ENCODE data around the gene DDTL. TPM values are rescaled to one million over a fixed set of nuclear protein-coding genes. Genes with fewer than 3 reads are reported as not detected.
A peak's percentile ranks its signal among the peaks of the same experiment; 100 is the strongest.
"Not testable (repeated sequence)": the region's sequence is repeated elsewhere in the genome, so short reads cannot be mapped to it uniquely, and the experiment has no call there.

DDTL gene
- total RNA-seq, 2 donors from 2014 or later = 0.95 to 3.4 TPM

- ATAC-seq (replicated peaks in 1 of 2); H3K27ac Mint-ChIP-seq; H3K27me3 Mint-ChIP-seq (ENCODE audit: low read depth); H3K4me1 Mint-ChIP-seq (ENCODE audit: low read depth); H3K9me3 Mint-ChIP-seq; H3K36me3 Mint-ChIP-seq (ENCODE audit: insufficient read depth in 2 of 2); H3K4me3 Mint-ChIP-seq; DNase-seq: not testable (repeated sequence)
These were observed 13.2 kb upstream of the DDTL start for GRCh38 chr22:23953485-23953884.

GRCh38 chr22:23954193-23954990, 12.3 kb upstream of the DDTL start:
- H3K9me3 Mint-ChIP-seq; H3K27me3 Mint-ChIP-seq (ENCODE audit: low read depth); H3K4me1 Mint-ChIP-seq (ENCODE audit: low read depth); DNase-seq; ATAC-seq (replicated peaks in 1 of 2); H3K36me3 Mint-ChIP-seq (ENCODE audit: insufficient read depth in 2 of 2); H3K4me3 Mint-ChIP-seq; H3K27ac Mint-ChIP-seq: not testable (repeated sequence)

- H3K4me3 Mint-ChIP-seq; DNase-seq; H3K9me3 Mint-ChIP-seq; H3K4me1 Mint-ChIP-seq (ENCODE audit: low read depth); ATAC-seq (replicated peaks in 1 of 2); H3K27me3 Mint-ChIP-seq (ENCODE audit: low read depth); H3K27ac Mint-ChIP-seq; H3K36me3 Mint-ChIP-seq (ENCODE audit: insufficient read depth in 2 of 2): not testable (repeated sequence)
These were observed 11.7 kb upstream of the DDTL start for GRCh38 chr22:23954991-23955305.

- not testable (repeated sequence) for ATAC-seq (replicated peaks in 1 of 2); H3K36me3 Mint-ChIP-seq (ENCODE audit: insufficient read depth in 2 of 2); H3K4me1 Mint-ChIP-seq (ENCODE audit: low read depth); H3K27me3 Mint-ChIP-seq (ENCODE audit: low read depth); H3K9me3 Mint-ChIP-seq; H3K4me3 Mint-ChIP-seq; DNase-seq; H3K27ac Mint-ChIP-seq
These were observed 10.8 kb upstream of the DDTL start for GRCh38 chr22:23955886-23956285.

GRCh38 chr22:23956301-23956900, 10.3 kb upstream of the DDTL start:
- H3K4me1 Mint-ChIP-seq (ENCODE audit: low read depth); H3K4me3 Mint-ChIP-seq; H3K27ac Mint-ChIP-seq; H3K36me3 Mint-ChIP-seq (ENCODE audit: insufficient read depth in 2 of 2); H3K9me3 Mint-ChIP-seq; H3K27me3 Mint-ChIP-seq (ENCODE audit: low read depth): not testable (repeated sequence)
- DNase-seq = peak; percentile 76 to 82
- ATAC-seq (replicated peaks in 1 of 2) = peak; percentile 89

DNA sequence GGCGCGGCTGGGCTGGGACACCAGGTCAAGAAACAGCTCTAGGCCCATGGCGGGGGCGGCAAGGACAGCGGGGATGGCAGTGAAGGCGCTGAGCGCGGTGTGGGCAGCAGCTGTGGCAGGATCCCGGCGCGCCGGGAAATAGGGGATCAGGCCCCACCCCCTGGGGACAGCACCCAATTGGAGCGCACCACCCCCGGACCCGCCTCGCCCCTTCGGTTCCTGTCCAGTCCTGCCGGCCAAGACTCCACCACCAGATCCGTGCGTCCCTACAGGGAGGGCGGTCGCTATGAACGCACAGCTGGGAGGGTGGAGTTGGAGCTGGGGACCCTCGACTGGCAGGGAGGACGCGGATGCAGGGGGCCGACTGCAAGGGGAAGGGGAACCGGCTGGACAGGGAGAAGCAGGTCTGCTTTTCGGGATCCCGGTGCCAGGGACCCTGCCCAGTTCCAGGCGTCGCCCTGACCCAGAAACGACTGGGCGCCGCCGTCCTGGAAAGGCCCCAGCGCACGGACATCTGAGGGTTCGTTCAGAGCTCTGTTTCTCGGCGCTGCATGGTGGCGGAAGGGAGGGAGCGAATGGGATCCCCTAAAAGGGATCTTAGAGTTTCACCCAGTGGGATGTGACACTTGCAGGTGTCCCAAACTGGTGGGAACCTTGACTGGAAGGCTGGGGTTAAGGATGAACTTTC, 5.5 kb upstream of the DDTL start, which contains the start of gene GSTT2B:
GSTT2B (minus strand) TSS at position 112 of the 688 bp plus-strand sequence; CDS start at position 48, 64 bp downstream.
- ATAC-seq (replicated peaks in 1 of 2) = peak; percentile 23 to 39
- H3K36me3 Mint-ChIP-seq (ENCODE audit: insufficient read depth in 2 of 2); H3K9me3 Mint-ChIP-seq; H3K27ac Mint-ChIP-seq; H3K27me3 Mint-ChIP-seq (ENCODE audit: low read depth); H3K4me3 Mint-ChIP-seq; DNase-seq; H3K4me1 Mint-ChIP-seq (ENCODE audit: low read depth): not testable (repeated sequence)

DNA sequence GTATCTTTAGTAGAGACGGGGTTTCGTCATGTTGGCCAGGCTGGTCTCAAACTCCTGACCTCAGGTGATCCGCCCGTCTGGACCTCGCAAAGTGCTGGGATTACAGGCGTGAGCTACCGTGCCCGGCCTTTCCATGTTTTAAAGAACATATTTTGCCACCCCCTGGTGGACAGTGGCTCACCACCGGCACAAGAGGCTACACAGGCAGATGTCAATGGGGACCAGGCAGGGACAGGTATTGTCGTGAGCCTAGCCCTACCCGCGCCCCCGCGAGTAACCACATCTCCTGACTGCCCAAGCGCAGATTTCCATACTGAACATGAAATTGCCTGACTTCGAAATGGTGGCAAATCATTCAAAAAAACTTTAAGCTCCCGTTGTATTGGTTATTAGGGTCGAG, 594 bp upstream of the DDTL start:
- H3K27me3 Mint-ChIP-seq (ENCODE audit: low read depth); H3K9me3 Mint-ChIP-seq; H3K27ac Mint-ChIP-seq; DNase-seq; H3K36me3 Mint-ChIP-seq (ENCODE audit: insufficient read depth in 2 of 2); H3K4me3 Mint-ChIP-seq: not testable (repeated sequence)
- peak; percentile 46 to 64 for ATAC-seq (replicated peaks in 1 of 2)
- peaks cover 19% of the 10 kb centered on the region for H3K4me1 Mint-ChIP-seq (ENCODE audit: low read depth)

- Mint-ChIP-seq H3K27me3 (ENCODE audit: low read depth) (no peaks in the 10 kb centered on the region), H3K4me3 (peak overlapping the region in 1 of 2 donors; percentile 25), H3K27ac (peak overlapping the region; percentile 4), H3K9me3 (no peaks in the 10 kb centered on the region), H3K36me3 (ENCODE audit: insufficient read depth in 2 of 2) (peaks cover 6 to 11% of the 10 kb centered on the region in 2 donors), H3K4me1 (ENCODE audit: low read depth) (peaks cover 28% of the 10 kb centered on the region)
- no peak for DNase-seq
- ATAC-seq (replicated peaks in 1 of 2) = no peak
These were observed 2.4 kb downstream of the DDTL start for GRCh38 chr22:23969071-23969470.

- ATAC-seq (replicated peaks in 1 of 2) (no peak), DNase-seq (no peak)
- Mint-ChIP-seq H3K9me3 (no peaks in the 10 kb centered on the region), H3K27ac (no peak overlapping the region), H3K36me3 (ENCODE audit: insufficient read depth in 2 of 2) (peaks cover 6 to 11% of the 10 kb centered on the region in 2 donors), H3K4me1 (ENCODE audit: low read depth) (peaks cover 28% of the 10 kb centered on the region), H3K4me3 (peak overlapping the region; percentile 0 to 1), H3K27me3 (ENCODE audit: low read depth) (no peaks in the 10 kb centered on the region)
These were observed 3.5 kb downstream of the DDTL start for GRCh38 chr22:23970201-23970641.

- Mint-ChIP-seq H3K27me3 (ENCODE audit: low read depth) (no peaks in the 10 kb centered on the region), H3K4me1 (ENCODE audit: low read depth) (peaks cover 28% of the 10 kb centered on the region), H3K4me3 (peak overlapping the region in 1 of 2 donors; percentile 1), H3K9me3 (no peaks in the 10 kb centered on the region), H3K36me3 (ENCODE audit: insufficient read depth in 2 of 2) (peaks cover 6 to 11% of the 10 kb centered on the region in 2 donors), H3K27ac (no peak overlapping the region)
- ATAC-seq (replicated peaks in 1 of 2) (no peak), DNase-seq (no peak)
These were observed 4.3 kb downstream of the DDTL start for GRCh38 chr22:23970816-23971486.

DNA sequence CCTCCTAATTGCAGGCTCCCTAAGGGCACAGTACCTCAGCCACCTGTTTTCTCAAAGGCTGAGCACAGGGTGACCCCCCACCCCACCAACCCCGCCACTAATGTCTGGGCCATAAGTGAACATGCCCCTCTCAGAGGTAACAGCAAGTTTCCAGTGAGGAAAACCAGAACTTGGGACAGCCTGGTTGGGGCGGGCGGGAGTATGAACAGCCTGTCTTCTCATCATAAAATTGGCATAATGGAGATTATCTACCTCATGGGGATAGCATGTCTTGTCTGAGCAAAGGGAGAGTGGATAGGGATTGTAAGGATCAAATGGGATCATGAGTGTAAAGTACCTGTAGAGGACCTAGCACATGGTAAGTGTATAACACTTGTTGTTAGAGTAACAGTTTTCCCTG, 5.2 kb downstream of the DDTL start:
- DNase-seq; ATAC-seq (replicated peaks in 1 of 2); H3K27me3 Mint-ChIP-seq (ENCODE audit: low read depth); H3K9me3 Mint-ChIP-seq; H3K27ac Mint-ChIP-seq: not testable (repeated sequence)
- Mint-ChIP-seq H3K4me1 (ENCODE audit: low read depth) (peaks cover 28% of the 10 kb centered on the region), H3K36me3 (ENCODE audit: insufficient read depth in 2 of 2) (peaks cover 6 to 11% of the 10 kb centered on the region in 2 donors), H3K4me3 (peak overlapping the region in 1 of 2 donors; percentile 30)

GRCh38 chr22:23974345-23974744, 7.7 kb downstream of the DDTL start, which contains the start of gene DDT:
Gene DDT (minus strand): TSS chr22:23974441. CDS start chr22:23974414, 27 bp downstream.
- H3K27me3 Mint-ChIP-seq (ENCODE audit: low read depth); H3K27ac Mint-ChIP-seq; DNase-seq; H3K9me3 Mint-ChIP-seq; H3K4me3 Mint-ChIP-seq: not testable (repeated sequence)
- H3K36me3 Mint-ChIP-seq (ENCODE audit: insufficient read depth in 2 of 2) = peaks cover 6 to 11% of the 10 kb centered on the region in 2 donors
- H3K4me1 Mint-ChIP-seq (ENCODE audit: low read depth) = peaks cover 23% of the 10 kb centered on the region
- peak; percentile 94 to 98 for ATAC-seq (replicated peaks in 1 of 2)
